Loucy (cell line): Measurements from ENCODE around the gene SLC6A2.

ENCODE experiments used
- H2AFZ ChIP-seq: fragments of 200-600 bp; sonication (generic); 2 replicates; pipeline ENCODE4 v1.6.0; 2016; ENCODE audit warnings: antibody characterized with exemption, mild to moderate bottlenecking, low read length, moderate library complexity
- H3F3A ChIP-seq: fragments of 200-600 bp; 2 replicates; pipeline ENCODE4 v1.6.0; 2016; ENCODE audit warnings: antibody characterized with exemption, low read depth, mild to moderate bottlenecking
- H3K27me3 ChIP-seq: fragments of 200-600 bp; sonication (generic); 2 replicates; pipeline ENCODE4 v1.6.1; 2014; ENCODE audit warnings: low read length, mild to moderate bottlenecking; ENCODE audit not compliant: insufficient read depth, poor library complexity, severe bottlenecking
- H3K36me3 ChIP-seq: fragments of 200-600 bp; sonication (generic); 2 replicates; pipeline ENCODE4 v1.6.1; 2016; ENCODE audit warnings: low read length; ENCODE audit not compliant: insufficient read depth
- H3K4me1 ChIP-seq: fragments of 200-600 bp; sonication (generic); 2 replicates; pipeline ENCODE4 v1.5.1; 2014; ENCODE audit warnings: low read length, mild to moderate bottlenecking; ENCODE audit not compliant: insufficient read depth, poor library complexity, severe bottlenecking
- H3K4me2 ChIP-seq: fragments of 200-600 bp; sonication (generic); 2 replicates; pipeline ENCODE4 v1.6.0; 2014; ENCODE audit warnings: antibody characterized with exemption, low read length, low read depth, mild to moderate bottlenecking; ENCODE audit not compliant: poor library complexity, severe bottlenecking
- H3K4me3 ChIP-seq: fragments of 200-600 bp; sonication (generic); 2 replicates; pipeline ENCODE4 v1.5.1; 2014; ENCODE audit warnings: low read length, mild to moderate bottlenecking, mixed read lengths; ENCODE audit not compliant: poor library complexity, severe bottlenecking
- H3K79me2 ChIP-seq: fragments of 200-600 bp; sonication (generic); 2 replicates; pipeline ENCODE4 v1.6.1; 2014; ENCODE audit warnings: low read length; ENCODE audit not compliant: insufficient read depth
- H3K9ac ChIP-seq: fragments of 200-600 bp; sonication (generic); 2 replicates; pipeline ENCODE4 v1.6.0; 2014; ENCODE audit warnings: mild to moderate bottlenecking, low read depth, low read length, moderate library complexity; ENCODE audit not compliant: poor library complexity, severe bottlenecking
- H3K9me2 ChIP-seq: fragments of 200-600 bp; sonication (generic); replicated peaks from 2 replicates; pipeline ENCODE4 v1.6.1; 2016; ENCODE audit warnings: low read depth, low read length, mixed read lengths
- H3K9me3 ChIP-seq: fragments of 200-600 bp; sonication (generic); 2 replicates; pipeline ENCODE4 v1.6.1; 2014; ENCODE audit warnings: mild to moderate bottlenecking, antibody characterized with exemption, low read length, low read depth; ENCODE audit not compliant: insufficient read depth
- H4K20me1 ChIP-seq: fragments of 200-600 bp; sonication (generic); 2 replicates; pipeline ENCODE4 v1.6.0; 2014; ENCODE audit warnings: antibody characterized with exemption, low read length, mild to moderate bottlenecking; ENCODE audit not compliant: insufficient read depth, poor library complexity, severe bottlenecking
- EZH2phosphoT487 ChIP-seq: fragments of 200-600 bp; IDR thresholded peaks from 2 replicates; pipeline ENCODE4 v1.6.1; 2018; ENCODE audit warnings: antibody characterized with exemption, mild to moderate bottlenecking, moderate library complexity, borderline replicate concordance
- TF ChIP-seq, protein P1 (sequence below): fragments of 200-600 bp; sonication (generic); conservative IDR thresholded peaks from 2 replicates; pipeline ENCODE4 v1.5.1; 2014; ENCODE audit warnings: mild to moderate bottlenecking, antibody characterized with exemption, low read length

Gene SLC6A2

DNA sequence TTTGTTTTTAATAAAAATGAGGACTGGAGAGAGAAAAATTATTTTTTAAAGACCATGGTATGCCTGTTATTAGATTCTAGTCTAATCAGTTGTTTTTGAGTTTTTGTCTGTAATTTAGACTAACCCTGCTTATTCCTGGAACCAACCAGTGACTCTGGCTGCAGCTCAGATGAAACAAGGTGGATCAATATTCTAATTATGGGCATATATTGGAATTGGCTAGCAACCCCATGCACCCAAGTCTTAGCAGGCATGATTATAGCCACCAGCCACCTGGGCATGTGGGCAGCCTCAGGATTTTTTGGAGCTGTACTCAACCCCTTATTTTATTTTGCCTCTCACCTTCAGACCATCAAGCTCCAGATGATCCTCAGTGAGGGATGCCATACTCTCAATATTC lies 21.6 kb upstream of the SLC6A2 start:
- Histone ChIP-seq H2AFZ (no peak overlapping the region), H3K9ac (no peak overlapping the region), H3K4me3 (no peak overlapping the region), H3F3A (no peaks in the 10 kb centered on the region), H4K20me1 (no peaks in the 10 kb centered on the region), H3K4me2 (no peak overlapping the region), H3K4me1 (no peaks in the 10 kb centered on the region), H3K9me3 (no peaks in the 10 kb centered on the region), H3K27me3 (no peaks in the 10 kb centered on the region), H3K36me3 (no peaks in the 10 kb centered on the region), H3K9me2 (no peaks in the 10 kb centered on the region), H3K79me2 (no peaks in the 10 kb centered on the region)
- no peak for TF ChIP-seq EZH2phosphoT487
- TF ChIP-seq, protein P1, sequence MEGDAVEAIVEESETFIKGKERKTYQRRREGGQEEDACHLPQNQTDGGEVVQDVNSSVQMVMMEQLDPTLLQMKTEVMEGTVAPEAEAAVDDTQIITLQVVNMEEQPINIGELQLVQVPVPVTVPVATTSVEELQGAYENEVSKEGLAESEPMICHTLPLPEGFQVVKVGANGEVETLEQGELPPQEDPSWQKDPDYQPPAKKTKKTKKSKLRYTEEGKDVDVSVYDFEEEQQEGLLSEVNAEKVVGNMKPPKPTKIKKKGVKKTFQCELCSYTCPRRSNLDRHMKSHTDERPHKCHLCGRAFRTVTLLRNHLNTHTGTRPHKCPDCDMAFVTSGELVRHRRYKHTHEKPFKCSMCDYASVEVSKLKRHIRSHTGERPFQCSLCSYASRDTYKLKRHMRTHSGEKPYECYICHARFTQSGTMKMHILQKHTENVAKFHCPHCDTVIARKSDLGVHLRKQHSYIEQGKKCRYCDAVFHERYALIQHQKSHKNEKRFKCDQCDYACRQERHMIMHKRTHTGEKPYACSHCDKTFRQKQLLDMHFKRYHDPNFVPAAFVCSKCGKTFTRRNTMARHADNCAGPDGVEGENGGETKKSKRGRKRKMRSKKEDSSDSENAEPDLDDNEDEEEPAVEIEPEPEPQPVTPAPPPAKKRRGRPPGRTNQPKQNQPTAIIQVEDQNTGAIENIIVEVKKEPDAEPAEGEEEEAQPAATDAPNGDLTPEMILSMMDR: no peak

DNA sequence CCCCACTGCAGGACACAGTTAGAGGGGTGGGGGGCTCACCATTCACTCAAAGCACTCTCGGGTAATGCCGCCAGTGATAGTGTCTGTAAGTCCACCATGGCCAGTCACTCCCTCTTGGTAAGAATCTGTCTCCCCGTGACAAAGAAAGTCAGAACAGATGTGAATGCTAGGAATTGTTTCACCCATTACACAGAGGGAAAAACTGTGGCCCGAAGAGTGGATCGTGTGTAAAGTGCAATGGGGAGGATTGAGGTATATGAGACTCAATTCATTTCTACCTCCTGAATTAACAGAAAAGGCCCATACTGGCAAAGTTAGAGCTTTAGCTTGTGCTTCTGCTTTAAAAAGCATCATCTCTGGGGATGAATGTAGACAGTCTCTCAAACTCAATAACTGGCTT lies 17.5 kb upstream of the SLC6A2 start:
- Histone ChIP-seq H3K9me3 (no peaks in the 10 kb centered on the region), H3K27me3 (no peaks in the 10 kb centered on the region), H2AFZ (no peak overlapping the region), H3K79me2 (no peaks in the 10 kb centered on the region), H3F3A (no peaks in the 10 kb centered on the region), H3K9me2 (no peaks in the 10 kb centered on the region), H4K20me1 (no peaks in the 10 kb centered on the region), H3K4me3 (no peak overlapping the region), H3K9ac (no peak overlapping the region), H3K4me2 (no peak overlapping the region), H3K36me3 (no peaks in the 10 kb centered on the region), H3K4me1 (no peaks in the 10 kb centered on the region)
- TF ChIP-seq, protein P1: no peak
- no peak for TF ChIP-seq EZH2phosphoT487

DNA sequence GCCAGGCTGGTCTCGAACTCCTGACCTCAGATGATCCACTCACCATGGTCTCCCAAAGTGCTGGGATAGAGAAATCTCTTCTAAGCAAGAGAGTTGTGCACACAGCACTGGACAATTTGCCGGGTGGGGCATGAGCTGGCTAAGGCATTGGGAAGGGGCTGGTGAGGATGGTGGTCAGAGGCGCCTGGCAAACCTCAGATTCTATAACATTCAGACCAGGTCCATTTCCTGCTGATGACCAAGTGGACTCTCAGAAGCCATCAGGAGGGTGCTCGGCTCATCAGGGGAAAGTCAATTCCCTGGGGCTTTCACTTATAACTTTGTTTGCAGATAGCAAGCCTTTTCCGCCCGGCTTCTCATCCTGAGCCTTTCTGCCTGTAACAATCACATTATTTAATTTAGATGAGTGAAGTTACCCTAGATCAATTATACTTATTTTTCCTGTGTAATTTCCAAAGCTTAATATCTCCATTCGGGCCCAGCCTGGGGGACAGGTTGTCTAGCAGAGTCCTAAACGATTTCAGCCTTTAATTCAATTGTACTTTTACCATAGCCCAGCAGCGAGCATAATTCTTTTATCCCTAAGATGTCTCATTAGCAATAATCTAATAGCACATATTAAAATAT lies 15.0 kb upstream of the SLC6A2 start:
- no peaks in the 10 kb centered on the region for H3F3A ChIP-seq
- no peak overlapping the region for H2AFZ ChIP-seq
- no peak overlapping the region for H3K4me3 ChIP-seq
- no peak overlapping the region for H3K4me2 ChIP-seq
- H3K79me2 ChIP-seq: no peaks in the 10 kb centered on the region
- H3K9me2 ChIP-seq: no peaks in the 10 kb centered on the region
- no peaks in the 10 kb centered on the region for H3K9me3 ChIP-seq
- no peak overlapping the region for H3K9ac ChIP-seq
- no peak for TF ChIP-seq EZH2phosphoT487
- TF ChIP-seq, protein P1: no peak
- no peaks in the 10 kb centered on the region for H3K27me3 ChIP-seq
- no peaks in the 10 kb centered on the region for H4K20me1 ChIP-seq
- no peaks in the 10 kb centered on the region for H3K36me3 ChIP-seq
- H3K4me1 ChIP-seq: no peaks in the 10 kb centered on the region
